ENCODE data around the gene SUPT20HL1.
A peak's percentile ranks its signal among the peaks of the same experiment; 100 is the strongest.
"Not testable (repeated sequence)": the region's sequence is repeated elsewhere in the genome, so short reads cannot be mapped to it uniquely, and the experiment has no call there.

Gene SUPT20HL1

DNA sequence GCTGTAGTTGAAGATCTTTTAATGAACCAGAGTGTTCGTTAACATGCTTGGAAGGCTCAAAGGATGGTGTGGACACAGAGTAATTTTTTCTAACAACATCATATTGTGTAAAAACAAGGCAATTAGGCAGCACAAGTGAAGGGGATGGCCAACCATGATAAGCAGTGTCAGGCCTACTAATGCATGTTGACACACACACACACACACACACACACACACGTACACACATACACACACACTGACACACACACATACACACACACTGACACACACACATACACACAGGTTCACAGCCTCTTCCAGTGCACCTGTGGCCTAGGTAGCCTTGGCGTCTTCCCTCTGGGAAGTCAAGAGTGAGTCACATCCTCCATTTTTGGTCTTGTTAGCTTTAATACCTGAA, at the start of gene SUPT20HL1:
Gene SUPT20HL1 (plus strand): TSS at position 368 of the 400 bp plus-strand sequence. CDS start 2,122 bp downstream, outside the sequence.
- no peak for ATAC-seq
- no peak for DNase-seq

DNA sequence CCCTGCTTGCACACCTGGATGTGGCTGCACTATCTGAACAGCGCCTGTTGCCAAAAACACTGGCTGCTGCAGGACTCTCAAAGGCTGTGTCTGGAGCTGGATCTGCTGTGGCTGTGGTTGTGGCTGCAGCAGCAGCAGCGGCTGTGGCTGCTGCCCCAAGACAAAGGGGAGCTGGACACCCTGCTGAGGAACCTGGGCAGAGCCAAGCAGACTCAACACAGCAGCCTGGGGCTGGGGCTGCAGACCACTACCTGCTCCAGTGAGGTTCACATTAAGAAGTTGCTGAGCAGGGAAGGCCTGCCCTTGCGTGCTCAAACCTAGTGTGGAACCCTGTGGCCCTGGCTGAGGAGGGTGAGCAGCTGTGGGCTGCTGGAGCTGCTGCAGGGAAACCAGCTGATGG, 49.5 kb upstream of the SUPT20HL1 start:
- DNase-seq, ATAC-seq: not testable (repeated sequence)

DNA sequence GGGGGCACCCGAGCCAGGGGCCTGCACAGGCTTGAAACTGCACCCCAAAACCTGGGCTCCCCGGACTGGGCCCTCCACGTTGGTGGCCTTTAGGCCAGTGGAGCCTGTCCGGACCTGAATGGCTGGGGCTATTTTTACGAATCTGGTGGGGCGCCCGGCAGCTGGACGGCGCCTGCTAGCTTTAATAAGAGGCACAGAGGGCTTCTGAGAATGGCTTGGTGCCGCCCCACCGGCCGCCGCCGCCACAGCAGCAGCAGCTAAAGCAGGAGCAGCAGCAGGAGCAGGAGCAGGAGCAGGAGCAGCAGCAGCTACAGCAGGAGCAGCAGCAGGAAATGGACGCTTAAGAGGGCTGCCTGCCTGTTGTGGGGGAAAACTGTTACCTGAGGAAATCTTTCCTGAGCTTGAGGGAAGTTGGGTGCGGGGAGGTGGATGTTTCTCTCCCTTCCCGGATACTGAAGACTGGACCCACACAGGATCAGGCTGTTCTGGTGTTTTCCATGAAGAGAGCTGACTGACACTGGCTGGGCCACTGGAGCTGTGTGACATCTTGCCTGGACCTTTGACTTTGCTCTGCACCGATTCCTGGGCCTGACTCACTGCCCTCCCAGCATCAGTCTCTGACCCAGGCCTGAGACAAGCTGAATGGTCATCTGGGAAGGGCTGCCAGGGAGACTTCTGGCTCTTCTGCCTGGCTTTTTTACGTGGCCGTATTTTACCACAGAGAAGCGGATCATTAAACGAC, 48.8 kb upstream of the SUPT20HL1 start:
- not testable (repeated sequence) for ATAC-seq, DNase-seq

DNA sequence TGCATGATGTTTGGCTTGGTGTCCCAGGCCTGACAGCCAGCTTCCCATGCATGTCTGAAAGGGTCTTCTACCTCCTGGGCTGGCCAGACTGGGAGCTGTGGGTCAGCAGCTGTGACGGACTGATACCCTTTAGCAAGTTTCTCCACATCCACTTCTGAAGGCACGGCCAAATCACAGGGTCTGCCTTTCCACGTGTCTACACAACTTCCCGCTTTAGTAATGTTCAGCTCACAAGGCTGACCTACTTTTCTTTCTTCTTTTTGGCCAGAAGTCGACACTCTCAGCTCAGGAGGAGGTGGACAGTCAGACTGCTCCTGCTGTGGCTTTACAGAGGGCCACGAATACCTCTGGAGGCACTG, 48.2 kb upstream of the SUPT20HL1 start:
- ATAC-seq, DNase-seq: not testable (repeated sequence)

DNA sequence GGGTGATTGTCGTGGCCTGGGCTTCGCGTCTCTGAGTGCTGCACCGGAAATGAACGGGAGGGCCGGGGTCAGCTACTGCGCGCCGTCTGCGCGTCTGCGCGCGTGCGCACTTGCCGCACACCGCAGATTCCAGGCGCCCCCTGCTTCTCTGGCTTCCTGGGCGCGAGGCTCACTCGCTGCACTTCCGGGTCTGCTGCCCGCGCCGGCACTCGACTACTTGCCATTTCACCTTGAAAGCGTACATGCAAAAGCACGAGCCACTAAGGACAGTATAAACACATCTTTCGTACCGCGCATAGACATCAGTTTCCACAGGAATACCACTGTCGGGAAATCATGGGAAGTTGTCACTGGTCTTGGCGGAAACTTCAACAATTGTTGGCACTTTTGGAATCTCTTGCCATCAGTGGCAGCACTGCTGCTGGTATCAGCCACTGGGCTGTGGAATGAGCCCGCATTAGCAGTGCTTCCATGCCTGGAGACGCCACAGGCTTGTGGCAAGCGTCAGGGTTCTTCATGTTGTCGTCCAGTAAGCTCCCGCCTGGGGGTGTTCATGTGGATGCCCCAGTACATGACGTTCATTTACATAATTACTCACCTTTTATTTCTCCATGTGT, 46.3 kb upstream of the SUPT20HL1 start, which contains the start of gene SUPT20HL2:
Gene SUPT20HL2 (minus strand): TSS at position 51 of the 617 bp plus-strand sequence. CDS start 754 bp downstream, outside the sequence.
- DNase-seq (no peak), ATAC-seq (no peak)

DNA sequence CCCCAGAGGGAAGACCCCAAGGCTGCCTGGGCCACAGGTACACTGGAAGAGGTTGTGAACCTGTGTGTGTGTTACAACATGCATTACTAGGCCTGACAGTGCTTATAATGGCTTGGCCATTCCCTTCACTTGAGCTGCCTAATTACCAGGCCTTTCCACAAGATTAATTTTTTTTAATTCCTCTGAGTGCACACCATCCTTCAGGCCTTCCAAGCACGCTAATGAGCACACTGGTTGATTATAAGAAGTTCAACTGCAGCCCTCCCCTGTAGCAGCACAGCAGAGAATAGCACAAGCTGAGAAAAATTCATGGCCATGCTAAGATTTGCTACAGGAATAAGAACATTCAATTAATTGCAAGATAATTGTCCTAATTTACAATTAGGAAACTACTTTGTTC, 44.3 kb upstream of the SUPT20HL1 start:
- DNase-seq (no peak), ATAC-seq (no peak)

DNA sequence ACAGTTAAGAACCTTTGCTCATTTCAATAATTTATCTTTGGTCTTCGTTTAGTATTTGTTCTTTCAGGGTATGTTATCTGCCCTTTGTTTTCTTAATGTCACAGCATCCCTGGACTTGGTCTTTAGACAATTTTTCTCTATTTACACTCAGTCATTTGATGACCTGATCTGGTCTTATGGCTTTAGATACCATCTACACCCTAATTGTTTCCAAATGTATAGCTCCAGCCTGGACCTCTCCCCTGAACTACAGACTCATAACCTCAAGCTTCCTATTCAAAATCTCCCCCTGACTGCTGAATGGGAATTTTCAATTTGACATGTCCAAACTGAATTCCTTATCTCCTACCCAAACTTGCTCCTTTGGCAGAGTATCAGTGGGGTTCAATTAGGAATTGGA, 42.9 kb upstream of the SUPT20HL1 start:
- ATAC-seq (no peak), DNase-seq (no peak)

DNA sequence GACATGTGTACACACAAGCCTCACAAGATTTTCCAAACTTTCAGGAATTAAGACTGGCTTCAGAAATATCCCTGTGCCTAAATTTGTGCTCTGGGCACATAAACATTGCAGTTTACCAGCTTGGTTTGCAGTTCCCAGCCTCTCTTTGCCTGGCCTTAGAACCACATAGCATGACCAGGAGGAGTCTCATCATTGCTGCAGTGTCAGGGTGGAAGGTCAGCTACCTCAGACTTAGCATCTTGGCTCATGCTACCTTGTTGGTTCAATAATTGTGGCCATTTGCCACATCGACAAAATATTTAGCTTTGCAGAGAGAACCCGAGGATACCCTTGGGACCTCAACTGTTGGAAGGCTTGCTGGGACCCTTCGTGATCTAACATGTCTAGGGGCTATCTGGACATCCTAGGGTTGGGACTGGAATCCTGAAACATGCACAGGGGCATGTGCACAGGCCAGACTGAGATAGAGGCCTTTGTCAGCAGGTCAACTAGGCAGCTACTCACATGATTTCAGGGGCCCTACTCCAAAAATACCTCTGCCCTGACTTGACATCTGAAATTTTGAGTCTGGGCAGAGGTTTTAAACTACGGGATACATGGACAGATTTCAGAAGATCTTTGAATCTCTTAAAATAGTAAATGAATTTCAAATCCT, 38.6 kb upstream of the SUPT20HL1 start:
- no peak for ATAC-seq

DNA sequence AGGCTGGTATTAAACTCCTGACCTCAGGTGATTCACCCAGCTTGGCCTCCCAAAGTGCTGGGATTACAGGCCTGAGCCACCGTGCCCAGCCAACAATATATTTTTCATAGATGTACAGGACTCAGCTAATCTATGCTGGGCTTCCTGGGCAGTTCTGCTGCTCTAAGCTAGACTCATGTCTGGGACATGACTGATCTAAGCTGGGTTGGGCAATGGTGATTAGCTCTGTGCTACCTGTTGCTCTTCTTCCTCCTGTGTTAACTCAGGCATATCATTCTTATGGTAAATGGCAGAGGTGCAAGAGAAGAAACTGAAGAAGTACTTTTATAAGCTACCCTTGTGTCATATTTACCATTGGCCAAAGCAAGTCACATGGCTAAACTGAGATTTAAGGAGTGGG, 35.2 kb upstream of the SUPT20HL1 start:
- ATAC-seq (no peak), DNase-seq (no peak)

More for the DNA sequence above, 38.6 kb upstream of the SUPT20HL1 start:
- no peak for DNase-seq

DNA sequence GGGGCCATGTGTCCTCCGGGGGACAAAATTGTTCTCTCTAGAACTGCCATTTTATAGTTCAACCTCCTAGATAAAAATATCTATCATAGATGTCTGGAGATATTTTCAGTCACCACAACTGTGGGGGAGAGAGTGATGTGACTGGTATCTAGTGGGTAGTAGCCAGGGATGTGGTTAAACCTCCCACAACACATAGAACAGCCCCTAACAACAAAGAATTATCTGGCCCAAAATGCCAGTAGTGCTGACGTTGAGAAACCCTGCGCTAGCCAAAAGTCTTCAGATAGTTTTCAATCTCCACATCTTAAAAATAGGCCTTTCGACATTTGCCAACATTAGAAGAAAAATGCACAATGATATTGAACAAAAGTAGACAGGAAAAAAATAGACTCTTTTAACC, 27.6 kb upstream of the SUPT20HL1 start:
- DNase-seq = no peak
- peak; percentile 46 for ATAC-seq

DNA sequence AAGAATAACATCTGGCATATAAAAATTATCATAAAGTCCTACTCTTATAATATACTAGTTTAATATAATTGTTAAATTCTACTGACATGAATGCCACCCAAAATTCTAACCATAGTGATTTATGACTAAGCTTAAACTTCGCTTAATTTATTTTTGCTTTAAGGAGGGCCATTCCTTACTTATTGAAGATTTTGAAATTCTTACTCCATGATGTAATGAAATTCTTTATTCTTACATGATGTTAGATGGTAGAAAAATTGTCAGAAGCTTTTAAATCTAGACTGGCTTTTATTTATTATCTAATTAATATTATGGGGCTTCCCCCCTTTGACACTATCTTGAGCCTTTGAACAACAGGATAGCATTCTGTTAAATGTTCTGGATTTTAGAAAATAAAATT, 27.1 kb upstream of the SUPT20HL1 start:
- ATAC-seq (no peak), DNase-seq (no peak)

DNA sequence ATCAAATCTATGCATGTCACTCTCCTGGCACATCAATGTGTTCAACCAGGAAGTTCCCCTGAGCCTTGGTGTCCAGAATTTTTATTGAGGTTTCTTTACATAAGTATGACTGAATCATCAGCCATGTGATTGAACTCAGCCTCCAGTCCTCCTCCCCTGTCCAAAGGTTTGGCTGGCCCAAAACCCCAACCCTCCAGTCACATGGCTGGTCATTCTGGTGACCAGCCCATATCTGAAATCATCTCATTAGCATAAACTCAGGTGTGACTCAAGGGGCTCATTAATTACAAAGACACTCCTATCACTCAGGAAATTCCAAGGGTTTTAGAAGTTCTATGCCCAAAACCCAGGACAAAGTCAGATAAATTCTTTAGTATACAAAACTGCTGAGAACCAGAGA, 26.0 kb upstream of the SUPT20HL1 start:
- ATAC-seq = no peak

DNA sequence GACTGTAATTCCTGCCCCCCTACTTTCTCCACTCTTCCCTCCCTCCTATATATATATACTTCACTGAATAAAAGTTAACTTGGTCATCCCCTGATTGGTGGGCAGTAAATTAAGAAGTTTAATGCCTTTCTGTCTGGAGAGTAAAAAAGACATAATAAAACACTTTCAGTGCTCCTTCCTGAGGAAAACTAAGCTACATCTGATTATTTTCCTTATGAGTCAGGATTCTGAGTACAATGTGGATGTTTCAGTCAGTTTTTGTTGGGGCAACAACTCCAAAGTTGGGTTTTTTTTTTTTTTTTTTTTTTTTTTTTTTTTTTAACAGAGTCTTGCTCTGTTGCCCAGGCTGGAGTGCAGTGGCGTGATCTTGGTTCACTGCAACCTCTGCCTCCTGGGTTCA, 24.6 kb upstream of the SUPT20HL1 start:
- DNase-seq (no peak), ATAC-seq (no peak)

More for the DNA sequence above, 26.0 kb upstream of the SUPT20HL1 start:
- DNase-seq = no peak

DNA sequence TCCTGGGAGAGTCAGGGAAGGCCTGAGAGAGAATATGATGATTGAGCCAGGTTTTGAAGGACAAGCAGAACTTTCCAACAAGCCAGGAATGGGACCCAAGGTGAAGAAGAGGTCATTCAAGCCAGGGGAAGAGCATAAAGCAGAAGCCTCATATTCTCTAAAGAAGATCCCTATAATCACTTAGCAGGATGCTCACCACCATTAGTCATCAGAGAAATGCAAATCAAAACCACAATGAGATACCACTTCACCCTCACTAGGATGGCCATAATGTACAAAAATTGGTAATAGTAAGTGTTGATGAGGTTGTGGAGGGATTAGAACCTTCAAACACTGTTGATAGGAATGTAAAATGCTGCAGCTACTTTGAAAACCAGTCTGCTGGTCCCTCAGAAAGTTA, 20.5 kb upstream of the SUPT20HL1 start:
- ATAC-seq = peak; percentile 52
- DNase-seq = no peak

DNA sequence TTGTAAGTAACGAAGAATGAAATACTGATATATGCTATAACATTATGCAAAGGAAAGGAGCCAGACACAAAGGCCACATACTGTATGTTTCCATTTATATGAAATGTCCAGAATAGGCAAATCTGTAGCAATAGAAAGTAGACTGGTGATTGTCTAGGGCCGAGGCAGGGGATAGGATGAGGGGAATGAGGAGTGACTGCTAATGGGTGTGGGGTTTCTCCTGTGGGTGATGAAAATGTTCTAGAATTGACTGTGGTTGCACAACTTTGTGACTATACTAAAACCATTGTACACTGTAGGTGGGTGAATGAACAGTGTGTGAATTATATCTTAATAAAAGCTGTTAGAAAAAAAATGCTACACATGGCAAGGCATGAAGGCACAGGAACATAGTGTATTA, 19.9 kb upstream of the SUPT20HL1 start:
- ATAC-seq (no peak), DNase-seq (no peak)

DNA sequence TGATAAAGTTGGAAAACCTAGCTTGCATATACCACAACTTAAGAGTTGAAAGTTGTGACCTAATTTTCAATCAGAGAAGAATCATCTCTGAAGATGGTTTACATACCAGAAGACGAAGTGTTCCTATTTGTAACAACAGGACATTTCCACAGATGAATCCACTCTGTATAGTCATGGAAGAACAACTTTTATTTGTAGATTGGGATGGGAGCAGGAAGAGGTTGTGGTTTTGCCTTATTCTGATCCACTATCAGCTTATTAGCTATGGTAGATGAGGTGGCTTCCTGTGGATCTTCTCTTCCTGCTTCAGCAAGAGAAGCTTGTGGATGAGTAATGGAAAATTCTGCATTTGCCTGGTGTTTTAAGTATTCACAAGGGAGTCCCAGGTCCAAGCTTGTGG, 18.6 kb upstream of the SUPT20HL1 start:
- ATAC-seq (no peak), DNase-seq (no peak)

DNA sequence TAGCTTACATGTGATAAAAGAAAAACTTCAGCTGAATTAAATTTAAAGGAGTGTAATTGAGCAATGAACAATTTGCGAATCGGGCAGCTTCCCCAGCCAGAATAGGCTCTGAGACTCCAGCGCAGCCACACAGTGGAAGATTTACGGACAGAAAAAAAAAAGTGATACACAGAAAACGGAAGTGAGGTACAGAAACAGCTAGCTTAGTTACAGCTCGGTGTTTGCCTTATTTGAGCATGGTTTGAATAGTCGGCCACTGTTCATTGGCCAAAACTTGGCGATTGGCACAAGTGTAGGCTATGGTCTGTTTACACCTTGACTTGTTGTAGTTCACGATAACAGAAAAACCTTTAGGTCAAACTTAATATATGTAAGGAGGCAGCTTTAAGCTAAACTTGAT, 16.7 kb upstream of the SUPT20HL1 start:
- peak; percentile 28 for ATAC-seq

DNA sequence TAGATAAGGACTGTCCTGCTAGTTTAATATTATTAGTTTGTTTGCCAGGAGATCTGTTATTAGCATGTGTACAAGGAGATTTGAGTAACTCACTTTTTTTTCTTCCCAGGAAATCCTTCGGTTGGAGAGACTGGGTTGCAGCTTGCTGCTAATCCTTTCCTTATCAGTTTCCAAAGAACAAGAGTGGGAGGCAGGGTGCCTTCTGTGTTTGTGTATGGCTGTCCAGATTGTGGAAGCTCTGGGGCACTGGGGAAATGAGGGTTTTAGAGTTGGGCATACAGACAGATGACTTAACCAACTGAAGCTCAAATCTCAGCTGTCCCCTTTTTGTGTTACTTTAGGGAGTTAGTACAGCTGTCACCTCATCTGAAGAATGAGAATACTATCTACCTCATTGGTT, 12.6 kb upstream of the SUPT20HL1 start:
- ATAC-seq (no peak), DNase-seq (no peak)

More for the DNA sequence above, 16.7 kb upstream of the SUPT20HL1 start:
- DNase-seq = peak; percentile 2

DNA sequence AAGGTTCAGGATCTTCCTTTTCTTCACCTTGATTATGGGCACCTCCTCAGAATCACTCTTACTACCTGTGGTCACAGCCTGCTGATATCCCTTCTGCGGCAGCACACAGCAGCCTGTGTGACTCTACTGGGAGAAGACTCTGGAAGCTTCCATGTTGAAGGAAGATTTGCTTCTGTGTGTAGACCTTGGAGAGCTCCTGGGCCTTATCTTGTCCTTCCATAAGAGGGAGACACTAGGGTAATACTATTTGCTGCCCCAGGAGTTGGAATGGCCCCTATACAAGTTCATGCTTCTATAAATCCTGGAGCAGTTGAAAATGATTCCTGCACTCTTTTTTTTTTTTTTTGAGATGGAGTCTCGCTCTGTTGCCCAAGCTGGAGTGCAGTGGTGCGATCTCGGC, 10.2 kb upstream of the SUPT20HL1 start:
- ATAC-seq (no peak), DNase-seq (no peak)

DNA sequence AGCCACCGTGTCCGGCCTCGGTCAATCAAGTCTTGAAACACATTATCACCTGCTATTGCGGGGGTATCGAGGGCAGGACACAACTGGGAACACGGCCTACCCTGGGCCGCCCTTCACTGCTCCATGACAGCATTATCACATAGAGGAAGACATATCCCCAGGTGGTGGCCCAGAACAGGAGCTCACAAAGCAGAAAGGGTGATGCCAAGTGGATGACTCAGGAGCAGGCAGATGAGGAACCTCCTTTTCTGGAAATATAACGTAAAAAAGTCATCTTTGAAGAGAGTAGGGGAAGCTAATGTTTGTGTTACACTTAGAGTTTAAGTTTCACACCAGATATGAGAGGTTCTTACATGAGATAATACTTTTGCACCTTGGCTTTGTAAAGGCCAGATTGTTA, 5.3 kb upstream of the SUPT20HL1 start:
- no peak for DNase-seq
- ATAC-seq = no peak

DNA sequence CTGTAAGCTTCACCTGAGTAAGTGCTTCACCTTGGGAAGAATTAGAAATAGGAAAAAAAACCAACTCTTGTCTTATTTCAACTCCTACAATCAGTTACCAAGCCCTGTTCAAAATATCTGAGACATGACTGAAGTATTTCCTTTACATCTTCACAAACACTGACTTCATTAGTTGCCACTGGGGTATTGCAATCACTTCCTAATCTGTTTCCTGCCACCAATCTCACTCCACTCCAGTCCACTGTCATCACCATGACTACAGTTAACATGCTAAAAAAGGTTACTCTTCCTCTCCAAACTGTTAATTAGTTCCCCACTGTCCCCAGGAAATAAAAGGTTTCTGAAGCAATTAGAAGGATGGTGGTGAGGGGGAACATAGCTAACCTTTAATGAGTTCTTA, 3.3 kb upstream of the SUPT20HL1 start:
- no peak for ATAC-seq
- DNase-seq = no peak

DNA sequence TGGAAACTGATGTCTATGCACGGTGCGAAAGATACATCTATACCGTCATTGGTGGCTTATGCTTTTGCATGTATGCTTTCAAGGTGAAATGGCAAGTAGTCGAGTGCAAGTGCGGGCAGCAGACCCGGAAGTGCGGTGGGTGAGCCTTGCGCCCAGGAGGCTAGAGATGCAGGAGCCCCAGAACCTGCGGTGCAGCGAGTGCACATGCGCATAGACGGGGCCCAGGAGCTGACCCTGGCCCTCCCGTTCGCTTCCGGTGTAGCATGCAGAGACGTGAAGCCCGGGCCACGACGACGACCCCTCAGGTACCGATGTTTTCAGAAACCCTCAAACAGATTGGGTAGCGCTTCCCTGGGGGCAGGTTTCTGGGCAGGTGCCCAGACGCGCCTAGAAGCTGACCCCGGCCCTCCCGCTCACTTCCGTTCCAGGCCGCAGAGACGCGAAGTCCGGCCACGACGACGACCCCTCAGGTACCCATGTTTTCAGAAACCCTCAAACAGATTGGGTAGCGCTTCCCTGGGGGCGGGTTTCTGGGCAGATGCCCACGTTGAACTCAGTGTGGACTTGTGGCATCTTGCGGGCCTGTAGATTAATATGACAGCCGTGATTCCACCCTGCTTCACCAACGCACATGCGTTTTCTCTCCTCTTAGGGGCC, 1.8 kb downstream of the SUPT20HL1 start:
- not testable (repeated sequence) for DNase-seq, ATAC-seq

Data from stimulated activated naive CD8-positive, alpha-beta T cell treated with anti-CD3 and anti-CD28 coated beads, Interleukin-15, Interleukin-2, amounts not matched to agents 100 U/mL and 50 U/mL, for 24 hours (primary cell).